Measurements from ENCODE around the gene MEMO1. TPM values are rescaled to one million over a fixed set of nuclear protein-coding genes. Genes with fewer than 3 reads are reported as not detected.

MEMO1 gene
- polyA plus RNA-seq, 1 of the 3 experiments (the other 2 are of a cell fraction): 54.3 TPM

GRCh38 chr2:31986906-31987305, 23.9 kb downstream of the MEMO1 start:
- Histone ChIP-seq H3F3A (replicated peaks; ENCODE audit: insufficient read depth) (peaks cover 9% of the 10 kb centered on the region), H3K4me3 (ENCODE audit: low read depth in 2 of 2, low read length in 1 of 2) (no peak overlapping the region), H3K27me3 (ENCODE audit: insufficient read depth) (no peaks in the 10 kb centered on the region), H3K9me2 (no peaks in the 10 kb centered on the region), H2AFZ (ENCODE audit: low read depth) (no peak overlapping the region), H3K9ac (no peak overlapping the region), H4K20me1 (ENCODE audit: insufficient read depth) (peaks cover 72% of the 10 kb centered on the region), H3K36me3 (replicated peaks in 1 of 2; ENCODE audit: control insufficient read depth in 1 of 2, insufficient read depth in 2 of 2, low read length in 1 of 2) (peaks cover 0 to 3% of the 10 kb centered on the region in 2 experiments), H3K27ac (ENCODE audit: low read depth in 2 of 2, low read length in 1 of 2) (peak overlapping the region in 1 of 2 experiments; percentile 58; a peak in 3 of 4 replicates), H3K9me3 (no peaks in the 10 kb centered on the region), H3K4me2 (no peak overlapping the region), H3K4me1 (ENCODE audit: control insufficient read depth in 1 of 2, insufficient read depth in 2 of 2, low read depth in 1 of 2, low read length in 1 of 2) (peaks cover 5 to 9% of the 10 kb centered on the region in 2 experiments; a peak in 3 of 4 replicates), H3K79me2 (ENCODE audit: insufficient read depth) (peaks cover 100% of the 10 kb centered on the region)
- 90% methylated on average over 3 of the region's 3 CpGs for whole genome bisulfite sequencing (ENCODE audit: low lambda C conversion rate)
- CTCF ChIA-PET: no interaction called here
- DNase-seq: no peak
- POLR2A ChIA-PET: no interaction called here
- TF ChIP-seq USF2 (IDR thresholded peaks at IDR 0.05; ENCODE audit: borderline replicate concordance, low read depth, low read length) (no peak), MXI1 (IDR thresholded peaks at IDR 0.05; ENCODE audit: low read depth, low read length) (no peak), REST (IDR thresholded peaks at IDR 0.05; ENCODE audit: low read depth, low read length) (no peak), NFIC (IDR thresholded peaks at IDR 0.05; ENCODE audit: borderline replicate concordance) (no peak), NRF1 (IDR thresholded peaks at IDR 0.05; ENCODE audit: low read depth, low read length) (no peak), CTCF (IDR thresholded peaks at IDR 0.05) (no peak), FOXM1 (IDR thresholded peaks at IDR 0.05; ENCODE audit: low read depth) (no peak), RCOR1 (IDR thresholded peaks at IDR 0.05; ENCODE audit: low read length) (no peak), SIN3A (IDR thresholded peaks at IDR 0.05; ENCODE audit: borderline replicate concordance, low read depth, low read length) (no peak), GABPA (IDR thresholded peaks at IDR 0.05; ENCODE audit: low read depth) (no peak), USF1 (IDR thresholded peaks at IDR 0.05; ENCODE audit: borderline replicate concordance, low read depth) (no peak), RAD21 (IDR thresholded peaks at IDR 0.05; ENCODE audit: low read length) (no peak), POLR2AphosphoS5 (IDR thresholded peaks at IDR 0.05; ENCODE audit: low read depth, low read length) (no peak), FOXJ3 (CRISPR knock-in tag; IDR thresholded peaks at IDR 0.05) (no peak), MEF2A (IDR thresholded peaks at IDR 0.05; ENCODE audit: borderline replicate concordance, low read depth) (no peak), FOSL2 (IDR thresholded peaks at IDR 0.05; ENCODE audit: borderline replicate concordance, low read depth) (no peak), TAF1 (IDR thresholded peaks at IDR 0.05; ENCODE audit: borderline replicate concordance, low read depth, low read length) (no peak), IRF3 (IDR thresholded peaks at IDR 0.05; ENCODE audit: low read depth, low read length) (no peak)
